Measurements from ENCODE around the gene MAP4K4.

MAP4K4 gene

DNA sequence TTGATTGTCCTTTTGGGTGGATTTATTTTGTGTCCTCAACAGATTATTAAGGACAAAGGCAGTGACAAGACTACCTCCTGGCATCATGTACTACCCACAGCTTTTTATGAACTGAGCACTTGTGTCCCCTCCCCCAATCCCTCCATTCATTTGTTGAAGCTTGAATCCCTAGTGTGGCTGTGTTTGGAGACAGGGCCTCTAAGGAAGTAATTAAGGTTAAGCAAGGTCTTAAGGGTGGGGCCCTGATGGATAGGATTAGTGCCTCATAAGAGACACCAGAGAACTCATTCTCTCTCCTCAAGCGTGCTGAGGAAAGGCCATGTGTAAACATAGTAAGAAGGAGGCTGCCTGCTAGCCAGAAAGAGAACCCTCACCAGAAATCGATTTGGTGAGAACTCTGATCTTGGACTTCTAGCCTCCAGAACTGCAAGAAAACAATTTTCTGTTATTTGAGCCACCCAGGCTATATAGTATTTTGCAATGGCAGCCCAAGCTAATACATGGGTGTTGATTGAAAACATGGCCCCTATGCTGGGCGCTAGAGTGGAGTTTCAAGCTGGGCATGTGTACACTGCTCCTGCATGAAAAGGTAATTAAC is 3.4 kb upstream of the MAP4K4 start:
- H3K4me2 ChIP-seq (ENCODE audit: low read length) = no peak overlapping the region
- H3K4me3 ChIP-seq (ENCODE audit: low read length) = no peak overlapping the region
- H3K9me3 ChIP-seq (replicated peaks; ENCODE audit: low read length) = no peaks in the 10 kb centered on the region
- peaks cover 4% of the 10 kb centered on the region for H3K36me3 ChIP-seq (ENCODE audit: insufficient read depth, low read length)
- peaks cover 7% of the 10 kb centered on the region for H3K4me1 ChIP-seq (ENCODE audit: control insufficient read depth, insufficient read depth, low read length)
- no peak overlapping the region for H3K9ac ChIP-seq (ENCODE audit: low read depth, low read length)
- H3K27me3 ChIP-seq (ENCODE audit: control insufficient read depth, insufficient read depth, low read length) = no peaks in the 10 kb centered on the region

DNA sequence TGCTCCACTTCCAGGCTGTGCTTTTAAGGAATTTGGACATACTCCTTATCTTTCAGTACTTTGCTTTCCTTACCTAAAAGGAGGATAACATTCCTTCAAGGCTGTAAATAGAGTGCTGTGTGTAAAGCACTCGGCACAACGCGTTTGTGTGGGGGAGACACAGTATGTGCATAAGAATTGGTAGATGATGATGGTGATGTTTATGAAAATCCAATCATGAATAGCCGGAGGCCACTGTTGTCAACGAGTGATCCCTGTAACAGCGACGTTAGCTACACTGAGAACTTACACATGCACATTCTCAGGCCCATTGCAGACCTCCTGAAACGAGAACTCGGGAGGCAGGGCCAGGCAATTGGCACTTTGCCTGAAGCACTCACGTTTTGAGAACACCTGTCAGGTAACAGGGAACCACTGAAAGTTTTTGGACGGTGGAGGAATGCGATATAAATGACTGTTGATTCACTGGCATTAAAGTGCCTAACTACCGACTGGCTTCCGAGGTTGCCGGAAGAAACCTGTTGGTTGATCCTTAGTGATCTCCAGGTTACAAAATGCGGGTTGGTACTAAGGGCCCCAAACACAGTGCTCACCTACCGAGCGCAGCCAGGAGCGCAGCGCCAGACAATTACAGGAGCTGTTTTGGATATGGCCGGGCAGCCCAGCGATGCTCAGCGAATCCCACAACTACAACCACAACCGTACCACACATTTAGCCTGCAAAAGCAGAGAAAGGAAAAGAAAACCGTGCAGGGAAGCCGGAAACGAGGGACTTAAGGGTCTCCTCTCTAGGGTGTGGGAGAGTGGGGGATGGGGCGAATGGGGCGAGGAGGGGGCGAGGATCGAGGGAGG is 1.0 kb upstream of the MAP4K4 start:
- Histone ChIP-seq H3K9me3 (replicated peaks; ENCODE audit: low read length) (no peaks in the 10 kb centered on the region), H3K27me3 (ENCODE audit: control insufficient read depth, insufficient read depth, low read length) (no peaks in the 10 kb centered on the region), H3K4me1 (ENCODE audit: control insufficient read depth, insufficient read depth, low read length) (peaks cover 17% of the 10 kb centered on the region), H3K36me3 (ENCODE audit: insufficient read depth, low read length) (peaks cover 11% of the 10 kb centered on the region), H3K9ac (ENCODE audit: low read depth, low read length) (peak overlapping the region; percentile 81), H3K4me3 (ENCODE audit: low read length) (peak overlapping the region; percentile 97), H3K4me2 (ENCODE audit: low read length) (peak overlapping the region; percentile 78)

DNA sequence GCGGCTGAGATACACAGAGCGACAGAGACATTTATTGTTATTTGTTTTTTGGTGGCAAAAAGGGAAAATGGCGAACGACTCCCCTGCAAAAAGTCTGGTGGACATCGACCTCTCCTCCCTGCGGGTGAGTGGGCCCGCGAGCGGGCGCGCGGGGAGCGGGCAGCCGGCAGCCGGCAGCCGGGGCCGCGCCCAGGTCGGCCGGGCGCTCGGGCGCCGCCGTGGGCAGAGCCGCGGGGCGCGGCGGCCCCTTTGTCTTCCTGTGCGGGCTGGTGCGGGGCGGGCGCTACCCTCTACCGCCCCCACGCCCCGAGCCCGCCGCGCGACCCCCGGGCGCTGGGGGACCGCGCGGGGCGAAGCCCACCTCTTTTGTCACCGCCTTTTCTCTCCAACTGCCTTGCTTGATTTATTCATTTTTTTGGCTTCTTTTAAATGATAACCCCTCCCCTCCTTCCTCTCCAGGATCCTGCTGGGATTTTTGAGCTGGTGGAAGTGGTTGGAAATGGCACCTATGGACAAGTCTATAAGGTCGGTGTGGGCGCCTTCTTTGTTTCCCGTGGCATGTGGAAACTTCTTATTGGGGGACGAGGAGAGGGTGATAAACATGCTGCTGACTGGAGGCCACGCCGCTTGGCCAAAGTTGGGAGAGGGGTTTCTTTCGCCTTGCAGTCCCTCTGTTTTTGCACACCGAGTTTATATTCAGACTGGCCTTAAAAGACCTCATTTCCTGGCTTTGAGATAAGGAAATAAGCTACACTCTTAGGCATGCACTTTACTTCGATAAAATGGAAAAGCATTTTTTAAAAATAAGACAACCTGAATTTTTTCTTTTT is 722 bp downstream of the MAP4K4 start:
- Histone ChIP-seq H3K36me3 (ENCODE audit: insufficient read depth, low read length) (peaks cover 28% of the 10 kb centered on the region), H3K4me2 (ENCODE audit: low read length) (peak overlapping the region; percentile 85), H3K4me3 (ENCODE audit: low read length) (peak overlapping the region; percentile 97), H3K27me3 (ENCODE audit: control insufficient read depth, insufficient read depth, low read length) (no peaks in the 10 kb centered on the region), H3K9ac (ENCODE audit: low read depth, low read length) (peak overlapping the region; percentile 95), H3K9me3 (replicated peaks; ENCODE audit: low read length) (no peaks in the 10 kb centered on the region), H3K4me1 (ENCODE audit: control insufficient read depth, insufficient read depth, low read length) (peaks cover 33% of the 10 kb centered on the region)

DNA sequence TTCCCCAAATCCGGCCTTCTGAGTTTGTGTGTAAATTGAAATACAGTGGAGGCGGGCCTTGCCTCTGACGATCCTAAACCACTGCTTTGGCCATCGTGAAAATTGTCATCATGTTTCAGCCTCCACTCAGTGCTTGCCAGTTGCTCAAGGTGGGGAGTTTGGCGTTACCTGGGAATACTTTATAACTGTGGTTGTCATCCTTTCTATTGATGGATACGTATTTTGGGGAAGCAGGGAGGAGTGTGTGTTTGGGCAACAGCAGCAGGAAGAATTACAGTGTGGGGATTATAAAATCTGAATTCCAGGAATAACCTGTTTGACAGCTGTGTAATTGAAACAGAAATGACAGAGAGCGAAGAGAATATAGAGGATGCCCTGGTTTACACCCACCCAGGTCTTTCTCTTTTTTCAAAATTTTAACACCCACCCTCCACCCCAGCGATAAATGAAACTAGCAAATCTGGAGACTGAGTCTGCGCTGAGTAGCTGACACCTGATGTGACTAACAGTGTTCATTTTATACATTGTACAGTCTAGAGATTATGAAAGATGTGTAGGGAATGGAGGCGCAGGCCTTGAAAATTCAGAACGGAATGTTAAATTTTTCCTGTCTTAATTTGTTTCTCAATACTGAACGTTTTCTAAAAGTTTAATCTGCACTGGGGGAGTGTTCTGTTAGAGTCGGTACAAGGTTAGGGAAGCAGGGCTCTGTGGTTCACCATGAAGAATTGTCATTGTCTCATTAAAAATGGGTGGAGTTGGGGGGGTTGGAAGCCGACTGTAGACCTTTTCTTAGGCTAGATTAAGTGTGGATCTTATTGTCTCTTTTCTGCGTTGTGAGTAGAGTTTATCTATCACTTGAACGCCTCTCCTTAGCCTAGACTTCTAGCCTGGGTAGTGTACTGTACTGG is 1.6 kb downstream of the MAP4K4 start:
- Histone ChIP-seq H3K9ac (ENCODE audit: low read depth, low read length) (peak overlapping the region; percentile 95), H3K4me1 (ENCODE audit: control insufficient read depth, insufficient read depth, low read length) (peaks cover 39% of the 10 kb centered on the region), H3K4me3 (ENCODE audit: low read length) (peak overlapping the region; percentile 97), H3K4me2 (ENCODE audit: low read length) (peak overlapping the region; percentile 85), H3K9me3 (replicated peaks; ENCODE audit: low read length) (no peaks in the 10 kb centered on the region), H3K27me3 (ENCODE audit: control insufficient read depth, insufficient read depth, low read length) (no peaks in the 10 kb centered on the region), H3K36me3 (ENCODE audit: insufficient read depth, low read length) (peaks cover 28% of the 10 kb centered on the region)

DNA sequence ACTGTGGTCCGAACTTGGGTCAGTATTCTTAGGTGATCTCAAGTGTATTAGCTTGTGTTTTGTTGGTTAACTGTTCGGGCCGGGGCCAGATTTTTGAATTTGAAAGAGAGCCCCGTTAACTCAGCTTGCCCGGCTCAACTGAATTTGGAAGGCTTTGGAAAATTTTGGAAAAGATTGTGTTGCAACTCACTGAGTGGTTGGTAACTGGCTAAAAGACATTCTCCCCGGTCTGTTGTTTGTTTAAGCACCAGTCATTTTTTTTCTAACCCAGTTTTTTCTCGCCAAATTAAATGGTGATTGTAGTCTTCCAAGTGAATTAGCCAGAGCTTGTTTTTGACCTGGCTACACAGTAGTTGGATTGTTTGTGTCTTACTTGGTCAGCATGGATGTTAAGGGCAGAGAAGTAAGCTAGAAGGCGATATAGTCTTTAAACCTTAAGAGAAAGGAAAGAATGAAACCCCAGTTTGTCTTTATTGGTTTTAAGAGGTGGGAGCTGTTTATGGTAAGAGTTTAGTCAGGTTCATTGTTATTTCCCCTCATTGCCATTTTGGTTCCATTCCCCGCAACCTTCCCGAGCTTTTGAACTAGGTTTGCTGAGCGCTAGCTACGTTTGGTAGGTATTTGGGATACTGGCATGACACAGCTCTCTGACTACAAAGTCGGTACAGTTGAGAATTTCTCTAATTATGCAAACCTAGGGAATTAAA is 2.4 kb downstream of the MAP4K4 start:
- Histone ChIP-seq H3K36me3 (ENCODE audit: insufficient read depth, low read length) (peaks cover 32% of the 10 kb centered on the region), H3K27me3 (ENCODE audit: control insufficient read depth, insufficient read depth, low read length) (no peaks in the 10 kb centered on the region), H3K4me3 (ENCODE audit: low read length) (peak overlapping the region; percentile 97), H3K9ac (ENCODE audit: low read depth, low read length) (peak overlapping the region; percentile 95), H3K4me2 (ENCODE audit: low read length) (peak overlapping the region; percentile 85), H3K9me3 (replicated peaks; ENCODE audit: low read length) (no peaks in the 10 kb centered on the region), H3K4me1 (ENCODE audit: control insufficient read depth, insufficient read depth, low read length) (peaks cover 46% of the 10 kb centered on the region)

DNA sequence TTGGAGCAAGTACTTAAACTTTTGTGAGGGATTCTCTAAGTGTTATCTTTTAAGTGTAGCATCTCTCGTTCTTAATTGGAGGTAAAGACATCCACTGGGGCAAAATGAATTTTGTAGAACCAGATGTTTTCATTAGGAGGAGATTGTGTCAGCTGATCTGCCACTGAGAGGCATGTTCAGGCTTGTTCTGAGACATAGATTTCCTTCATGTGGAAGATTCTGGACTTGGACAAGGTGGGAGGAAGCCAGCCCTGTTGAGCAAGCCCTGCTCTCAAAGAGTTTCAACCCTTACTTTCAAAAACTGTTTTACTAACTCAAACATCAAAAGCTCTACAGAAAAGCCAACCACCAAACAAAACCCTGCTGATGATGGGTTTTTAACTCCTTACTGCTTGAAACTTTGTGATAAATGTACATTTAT is 6.5 kb downstream of the MAP4K4 start:
- H3K4me3 ChIP-seq (ENCODE audit: low read length) = peak overlapping the region; percentile 16
- H3K9ac ChIP-seq (ENCODE audit: low read depth, low read length) = peak overlapping the region; percentile 42
- peak overlapping the region; percentile 33 for H3K4me2 ChIP-seq (ENCODE audit: low read length)
- no peaks in the 10 kb centered on the region for H3K9me3 ChIP-seq (replicated peaks; ENCODE audit: low read length)
- H3K36me3 ChIP-seq (ENCODE audit: insufficient read depth, low read length) = peaks cover 48% of the 10 kb centered on the region
- H3K27me3 ChIP-seq (ENCODE audit: control insufficient read depth, insufficient read depth, low read length) = no peaks in the 10 kb centered on the region
- peaks cover 64% of the 10 kb centered on the region for H3K4me1 ChIP-seq (ENCODE audit: control insufficient read depth, insufficient read depth, low read length)

DNA sequence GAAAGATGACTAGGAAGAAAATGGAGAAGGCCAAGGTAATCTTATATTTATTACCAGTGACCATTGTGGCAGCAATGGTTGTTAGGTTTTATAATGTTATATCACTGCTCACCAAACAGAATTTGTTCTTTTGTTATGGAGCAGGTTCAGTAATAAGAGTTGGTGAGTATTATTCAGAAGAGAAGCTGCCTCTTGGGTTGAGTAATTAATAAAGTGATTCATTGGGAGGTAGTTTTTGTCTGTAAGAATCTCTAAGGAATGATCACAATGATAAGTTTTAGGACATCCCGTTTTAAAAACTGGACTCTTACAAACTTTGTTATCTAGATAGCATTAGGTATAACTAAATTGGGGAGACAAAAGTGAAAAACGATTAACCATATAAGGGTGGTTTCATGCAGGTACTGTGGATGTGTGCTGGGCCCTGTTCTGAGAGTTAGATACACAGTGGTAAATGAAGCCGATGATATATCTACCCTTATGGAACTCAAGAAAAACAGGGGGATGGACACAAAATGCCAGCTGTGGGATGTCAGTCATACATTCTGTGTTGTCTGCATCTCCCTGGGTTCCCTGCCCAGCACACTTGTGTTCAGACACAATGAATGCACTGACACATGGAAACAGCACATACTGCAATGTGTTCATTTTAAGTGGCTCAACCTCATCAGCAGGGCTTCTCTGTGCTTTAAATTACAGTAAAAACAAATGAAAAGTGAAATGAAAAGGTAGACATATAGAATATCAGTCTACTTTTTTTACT is 7.5 kb downstream of the MAP4K4 start:
- Histone ChIP-seq H3K36me3 (ENCODE audit: insufficient read depth, low read length) (peaks cover 41% of the 10 kb centered on the region), H3K4me3 (ENCODE audit: low read length) (peak overlapping the region; percentile 41), H3K4me1 (ENCODE audit: control insufficient read depth, insufficient read depth, low read length) (peaks cover 72% of the 10 kb centered on the region), H3K4me2 (ENCODE audit: low read length) (peak overlapping the region; percentile 39), H3K9ac (ENCODE audit: low read depth, low read length) (peak overlapping the region; percentile 9), H3K27me3 (ENCODE audit: control insufficient read depth, insufficient read depth, low read length) (no peaks in the 10 kb centered on the region), H3K9me3 (replicated peaks; ENCODE audit: low read length) (no peaks in the 10 kb centered on the region)

DNA sequence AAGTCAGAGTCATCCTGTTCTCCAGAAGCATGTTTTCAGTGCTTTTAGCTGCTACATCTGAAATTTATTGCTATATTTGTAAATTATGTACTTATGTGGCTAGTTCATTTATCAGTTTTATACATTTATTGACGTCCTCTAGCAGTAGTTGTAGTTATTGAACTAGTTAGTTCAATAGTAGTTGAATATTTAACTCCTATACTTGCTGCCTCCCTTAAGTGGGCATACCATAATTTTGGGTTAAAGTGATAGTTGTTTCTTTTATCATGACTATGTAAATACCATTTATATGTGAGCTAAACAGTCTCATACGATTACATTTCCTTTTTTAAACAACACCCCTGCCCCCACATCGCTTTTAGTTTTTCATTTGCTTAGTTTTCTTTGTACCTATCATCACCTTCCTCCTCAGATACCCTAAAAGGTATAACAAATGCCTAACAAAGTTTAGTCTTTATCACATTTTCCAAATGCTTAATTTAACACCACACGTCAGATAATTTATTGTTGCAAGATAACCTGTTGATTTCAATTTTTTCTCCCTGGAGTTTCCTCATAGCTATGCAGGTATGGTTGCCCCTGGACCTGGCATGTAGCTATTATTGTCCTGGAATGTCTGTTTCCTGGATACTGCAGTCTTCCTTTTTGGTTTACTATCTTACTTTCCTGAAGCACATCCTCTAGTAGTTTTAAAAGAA is 8.8 kb downstream of the MAP4K4 start:
- Histone ChIP-seq H3K9ac (ENCODE audit: low read depth, low read length) (no peak overlapping the region), H3K4me2 (ENCODE audit: low read length) (no peak overlapping the region), H3K4me3 (ENCODE audit: low read length) (no peak overlapping the region), H3K36me3 (ENCODE audit: insufficient read depth, low read length) (peaks cover 41% of the 10 kb centered on the region), H3K9me3 (replicated peaks; ENCODE audit: low read length) (no peaks in the 10 kb centered on the region), H3K4me1 (ENCODE audit: control insufficient read depth, insufficient read depth, low read length) (peaks cover 77% of the 10 kb centered on the region), H3K27me3 (ENCODE audit: control insufficient read depth, insufficient read depth, low read length) (no peaks in the 10 kb centered on the region)

DNA sequence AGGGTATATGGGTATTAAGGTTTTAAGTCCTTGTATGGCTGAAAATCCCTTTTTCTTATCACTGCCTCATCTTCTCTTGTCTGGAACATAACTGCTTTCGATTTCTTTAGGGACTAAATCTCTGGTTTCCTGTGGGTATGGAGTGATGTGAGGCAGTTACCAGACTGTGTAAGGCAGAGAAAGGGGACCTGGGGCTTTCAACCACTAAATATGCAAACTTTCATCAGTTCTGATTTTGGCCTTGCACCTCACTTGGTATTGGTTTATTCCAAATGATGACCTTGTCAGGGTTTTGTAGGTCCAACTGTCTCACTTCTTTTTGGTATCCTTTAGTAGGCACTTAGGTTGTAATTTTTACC is 9.3 kb downstream of the MAP4K4 start:
- H3K27me3 ChIP-seq (ENCODE audit: control insufficient read depth, insufficient read depth, low read length) = no peaks in the 10 kb centered on the region
- H3K4me3 ChIP-seq (ENCODE audit: low read length) = no peak overlapping the region
- peaks cover 77% of the 10 kb centered on the region for H3K4me1 ChIP-seq (ENCODE audit: control insufficient read depth, insufficient read depth, low read length)
- no peaks in the 10 kb centered on the region for H3K9me3 ChIP-seq (replicated peaks; ENCODE audit: low read length)
- no peak overlapping the region for H3K4me2 ChIP-seq (ENCODE audit: low read length)
- no peak overlapping the region for H3K9ac ChIP-seq (ENCODE audit: low read depth, low read length)
- H3K36me3 ChIP-seq (ENCODE audit: insufficient read depth, low read length) = peaks cover 37% of the 10 kb centered on the region

Data from skeletal muscle satellite cell (primary cell).